SK-N-SH (cell line): ENCODE measurements around the gene TRAF7.

Experiments
- CTCF ChIP-seq: fragments of 200-600 bp; sonication (generic); IDR thresholded peaks from 2 replicates; pipeline ENCODE4 v1.6.1; 2017; ENCODE audit warnings: antibody characterized with exemption, mild to moderate bottlenecking, moderate library complexity
- EP300 ChIP-seq, 2 experiments: IDR thresholded peaks; 2 replicates each; pipeline versions ENCODE4 v1.4.0 to v1.6.1; 2012; ENCODE audit warnings: borderline replicate concordance in 1 of 2, low read depth in 1 of 2, low read length in 1 of 2
- RCOR1 ChIP-seq: fragments of 150-350 bp; IDR thresholded peaks from 2 replicates; pipeline ENCODE4 v1.6.1; 2017; ENCODE audit warnings: antibody characterized with exemption, low read length

GRCh38 chr16:2190659-2191445, 35.3 kb downstream of the TRAF7 start:
- TF ChIP-seq EP300 (IDR thresholded peaks at IDR 0.05; ENCODE audit: borderline replicate concordance in 1 of 2, low read depth in 1 of 2, low read length in 1 of 2), result no peak
- no peak for TF ChIP-seq CTCF
- TF ChIP-seq RCOR1, result no peak
